Activated CD4-positive, alpha-beta T cell treated with anti-CD3 and anti-CD28 coated beads for 36 hours (primary cell): Measurements from ENCODE around the gene CGN. TPM values are rescaled to one million over a fixed set of nuclear protein-coding genes. Genes with fewer than 3 reads are reported as not detected.

ENCODE experiments used
- ATAC-seq: fragments of 200-7000 bp; cut with Tn5 transposase; one replicate; pipeline ENCODE4 v1.10.0; 2021; ENCODE audit warnings: mild to moderate bottlenecking, moderate library complexity
- CTCF ChIA-PET: fragments of 350-600 bp; sonication (Branson Sonifier 250); formaldehyde crosslinking; loops from one replicate; lab custom pipeline; 2021; ENCODE audit warnings: antibody characterized with exemption; lab: Charles Lee
- POLR2A ChIA-PET: fragments of 350-600 bp; sonication (Branson Sonifier 250); formaldehyde crosslinking; loops from one replicate; lab custom pipeline; 2021; ENCODE audit warnings: antibody characterized with exemption, inconsistent platforms; lab: Charles Lee
- DNase-seq: peaks from one replicate; pipeline ENCODE4 v3.0.0-alpha.2; 2020
- H3K27ac Mint-ChIP-seq: one replicate; pipeline ENCODE4 v1.8.0; 2021; ENCODE audit warnings: mixed read lengths
- H3K27me3 Mint-ChIP-seq: one replicate; pipeline ENCODE4 v1.8.0; 2021; ENCODE audit warnings: mixed read lengths
- H3K36me3 Mint-ChIP-seq: one replicate; pipeline ENCODE4 v1.8.0; 2021; ENCODE audit warnings: low read depth, mixed read lengths
- H3K4me1 Mint-ChIP-seq: one replicate; pipeline ENCODE4 v1.8.0; 2021; ENCODE audit warnings: mixed read lengths
- H3K4me3 Mint-ChIP-seq: one replicate; pipeline ENCODE4 v1.8.0; 2021; ENCODE audit warnings: mild to moderate bottlenecking, moderate library complexity, mixed read lengths
- H3K9me3 Mint-ChIP-seq: one replicate; pipeline ENCODE4 v1.8.0; 2021; ENCODE audit warnings: low read depth, mixed read lengths
- intact Hi-C, 2 experiments: fragments of 100-400 bp; cut with DNase I in 1 of 2; cut with micrococcal nuclease in 1 of 2; formaldehyde crosslinking; loops; one replicate each; pipeline versions ENCODE4 v1.14.2 to v1.15.1; 2022 to 2024; cut with DNase I, micrococcal nuclease
- total RNA-seq, 2 experiments: library from RNA; stranded (reverse); gene quantifications; one replicate each; pipeline ENCODE4 v1.2.3, GENCODE V29; 2021

Gene CGN
- total RNA-seq, 2 experiments from 2014 or later = 0.67 to 1.4 TPM

GRCh38 chr1:151546011-151546925 lies 35.1 kb downstream of the CGN start:
- no peaks in the 10 kb centered on the region for H3K36me3 Mint-ChIP-seq
- H3K27me3 Mint-ChIP-seq = peaks cover 7% of the 10 kb centered on the region
- ATAC-seq (no peak), DNase-seq (no peak)
- intact Hi-C loops = no loop called here
- H3K9me3 Mint-ChIP-seq = no peaks in the 10 kb centered on the region
- ChIA-PET POLR2A (no interaction called here), CTCF (no interaction called here)
- no peak overlapping the region for H3K27ac Mint-ChIP-seq
- H3K4me1 Mint-ChIP-seq = peaks cover 13% of the 10 kb centered on the region
- H3K4me3 Mint-ChIP-seq = no peak overlapping the region

- Mint-ChIP-seq H3K4me3 (no peak overlapping the region), H3K27ac (no peak overlapping the region), H3K36me3 (no peaks in the 10 kb centered on the region), H3K4me1 (peaks cover 6% of the 10 kb centered on the region), H3K27me3 (no peaks in the 10 kb centered on the region), H3K9me3 (no peaks in the 10 kb centered on the region)
- DNase-seq = no peak
- ChIA-PET POLR2A (no interaction called here), CTCF (no interaction called here)
- intact Hi-C loops = no loop called here
- no peak for ATAC-seq
Measured at GRCh38 chr1:151547119-151547899, 36.1 kb downstream of the CGN start.

GRCh38 chr1:151547900-151548230 lies 36.7 kb downstream of the CGN start:
- peaks cover 6% of the 10 kb centered on the region for H3K4me1 Mint-ChIP-seq
- H3K9me3 Mint-ChIP-seq = no peaks in the 10 kb centered on the region
- ChIA-PET POLR2A (no interaction called here), CTCF (no interaction called here)
- no peaks in the 10 kb centered on the region for H3K27me3 Mint-ChIP-seq
- no peaks in the 10 kb centered on the region for H3K36me3 Mint-ChIP-seq
- H3K4me3 Mint-ChIP-seq = no peak overlapping the region
- intact Hi-C loops = no loop called here
- ATAC-seq (no peak), DNase-seq (no peak)
- no peak overlapping the region for H3K27ac Mint-ChIP-seq

- H3K9me3 Mint-ChIP-seq = no peaks in the 10 kb centered on the region
- peaks cover 6% of the 10 kb centered on the region for H3K4me1 Mint-ChIP-seq
- CTCF ChIA-PET = interaction anchor here (1.0 kb wide), 1 partner anchor 29 kb away, joined by 4 read pairs; no protein-coding TSS in a partner anchor
- intact Hi-C loops = no loop called here
- ATAC-seq = no peak
- no peak overlapping the region for H3K4me3 Mint-ChIP-seq
- H3K36me3 Mint-ChIP-seq = no peaks in the 10 kb centered on the region
- H3K27ac Mint-ChIP-seq = no peak overlapping the region
- POLR2A ChIA-PET = no interaction called here
- no peaks in the 10 kb centered on the region for H3K27me3 Mint-ChIP-seq
- DNase-seq = no peak
Measured at GRCh38 chr1:151549199-151549598, 38.0 kb downstream of the CGN start.

- ATAC-seq = no peak
- H3K4me1 Mint-ChIP-seq = no peaks in the 10 kb centered on the region
- no peaks in the 10 kb centered on the region for H3K9me3 Mint-ChIP-seq
- H3K36me3 Mint-ChIP-seq = peaks cover 2% of the 10 kb centered on the region
- H3K27ac Mint-ChIP-seq = no peak overlapping the region
- no peak overlapping the region for H3K4me3 Mint-ChIP-seq
- no peaks in the 10 kb centered on the region for H3K27me3 Mint-ChIP-seq
- ChIA-PET CTCF (interaction anchor here (1.0 kb wide), 1 partner anchor 253 kb away, joined by 3 read pairs; no protein-coding TSS in a partner anchor), POLR2A (no interaction called here)
- no peak for DNase-seq
- intact Hi-C loops = no loop called here
Measured at GRCh38 chr1:151553659-151554058, 42.5 kb downstream of the CGN start.

GRCh38 chr1:151556052-151556451 lies 44.9 kb downstream of the CGN start:
- H3K9me3 Mint-ChIP-seq = no peaks in the 10 kb centered on the region
- no peaks in the 10 kb centered on the region for H3K27me3 Mint-ChIP-seq
- POLR2A ChIA-PET = no interaction called here
- peaks cover 2% of the 10 kb centered on the region for H3K36me3 Mint-ChIP-seq
- H3K4me3 Mint-ChIP-seq = no peak overlapping the region
- ATAC-seq = no peak
- H3K4me1 Mint-ChIP-seq = no peaks in the 10 kb centered on the region
- DNase-seq = no peak
- no peak overlapping the region for H3K27ac Mint-ChIP-seq
- CTCF ChIA-PET = no interaction called here
- intact Hi-C loops = no loop called here

- Mint-ChIP-seq H3K9me3 (no peaks in the 10 kb centered on the region), H3K27ac (no peak overlapping the region), H3K4me1 (no peaks in the 10 kb centered on the region), H3K36me3 (no peaks in the 10 kb centered on the region), H3K4me3 (no peak overlapping the region), H3K27me3 (no peaks in the 10 kb centered on the region)
- ATAC-seq = no peak
- ChIA-PET POLR2A (no interaction called here), CTCF (interaction anchor here (1.1 kb wide), 1 partner anchor 15 kb away, joined by 4 read pairs; no protein-coding TSS in a partner anchor)
- intact Hi-C loops = no loop called here
- no peak for DNase-seq
Measured at GRCh38 chr1:151562661-151563060, 51.5 kb downstream of the CGN start.

- ChIA-PET POLR2A (no interaction called here), CTCF (interaction anchor here (0.6 kb wide), 2 partner anchors 158 to 351 kb away, joined by 3 read pairs; no protein-coding TSS in a partner anchor)
- Mint-ChIP-seq H3K9me3 (no peaks in the 10 kb centered on the region), H3K27me3 (no peaks in the 10 kb centered on the region), H3K4me3 (no peak overlapping the region), H3K36me3 (no peaks in the 10 kb centered on the region), H3K27ac (no peak overlapping the region), H3K4me1 (peaks cover 2% of the 10 kb centered on the region)
- intact Hi-C loops = no loop called here
- ATAC-seq (no peak), DNase-seq (no peak)
Measured at GRCh38 chr1:151563376-151563775, 52.2 kb downstream of the CGN start.

GRCh38 chr1:151565502-151566189 lies 54.5 kb downstream of the CGN start:
- ATAC-seq (no peak), DNase-seq (no peak)
- Mint-ChIP-seq H3K27ac (no peak overlapping the region), H3K4me3 (no peak overlapping the region), H3K9me3 (no peaks in the 10 kb centered on the region), H3K4me1 (peaks cover 2% of the 10 kb centered on the region), H3K27me3 (no peaks in the 10 kb centered on the region), H3K36me3 (no peaks in the 10 kb centered on the region)
- POLR2A ChIA-PET = interaction anchor here (0.7 kb wide), 1 partner anchor 278 kb away, joined by 3 read pairs; no protein-coding TSS in a partner anchor
- intact Hi-C loops = no loop called here
- CTCF ChIA-PET = no interaction called here

GRCh38 chr1:151568626-151569088 lies 57.5 kb downstream of the CGN start:
- POLR2A ChIA-PET = no interaction called here
- Mint-ChIP-seq H3K27ac (no peak overlapping the region), H3K27me3 (no peaks in the 10 kb centered on the region), H3K4me3 (no peak overlapping the region), H3K36me3 (no peaks in the 10 kb centered on the region), H3K4me1 (peaks cover 2% of the 10 kb centered on the region), H3K9me3 (no peaks in the 10 kb centered on the region)
- intact Hi-C loops = no loop called here
- DNase-seq (peak; percentile 13), ATAC-seq (peak; percentile 57)
- CTCF ChIA-PET = interaction anchor here (1.2 kb wide), 1 partner anchor 12 kb away, joined by 3 read pairs; no protein-coding TSS in a partner anchor

GRCh38 chr1:151570819-151571218 lies 59.6 kb downstream of the CGN start:
- intact Hi-C loops = no loop called here
- H3K27ac Mint-ChIP-seq = no peak overlapping the region

More at GRCh38 chr1:151570819-151571218, 59.6 kb downstream of the CGN start:
- CTCF ChIA-PET = no interaction called here
- peaks cover 10% of the 10 kb centered on the region for H3K4me1 Mint-ChIP-seq
- POLR2A ChIA-PET = interaction anchor here (0.6 kb wide), 1 partner anchor 156 kb away, joined by 3 read pairs; no protein-coding TSS in a partner anchor
- peaks cover 3% of the 10 kb centered on the region for H3K36me3 Mint-ChIP-seq
- ATAC-seq (no peak), DNase-seq (no peak)
- H3K27me3 Mint-ChIP-seq = no peaks in the 10 kb centered on the region
- no peak overlapping the region for H3K4me3 Mint-ChIP-seq
- no peaks in the 10 kb centered on the region for H3K9me3 Mint-ChIP-seq
